ENCODE data around the gene TMEM139.

Gene TMEM139

GRCh38 chr7:143314127-143314526 is 29.4 kb downstream of the TMEM139 start:
- no peak for TF ChIP-seq EZH2 (IDR thresholded peaks at IDR 0.05)
- TF ChIP-seq FOXP2 (optimal IDR thresholded peaks at IDR 0.05; ENCODE audit: control extremely low read depth, extremely low read length, insufficient read depth) = no peak
- no peak for TF ChIP-seq POLR2AphosphoS5 (IDR thresholded peaks at IDR 0.05; ENCODE audit: borderline replicate concordance, low read depth, low read length)

DNA sequence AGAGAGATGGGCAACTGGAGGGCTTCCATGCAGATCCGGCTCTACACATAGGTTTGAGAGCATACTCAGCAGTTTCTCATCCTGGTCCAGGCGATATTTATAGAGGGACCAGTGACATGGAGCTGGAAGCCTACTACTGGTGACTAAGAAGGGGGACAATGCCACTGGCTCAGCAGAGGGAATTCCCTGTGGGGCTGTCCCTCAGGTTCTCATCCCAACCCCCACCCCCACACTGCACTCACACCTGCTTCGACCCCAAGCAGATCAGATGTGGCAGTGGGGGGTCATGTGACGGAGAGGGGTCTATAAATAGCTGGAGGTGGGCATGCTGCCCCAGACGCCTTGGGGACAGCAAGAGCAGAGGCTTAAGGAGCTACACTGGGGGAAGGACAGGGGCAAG is 31.0 kb downstream of the TMEM139 start, which contains the start of gene CLCN1:
CLCN1 (plus strand) TSS at position 336 of the 400 bp plus-strand sequence. CDS start 102 bp downstream, outside the sequence.
- Histone ChIP-seq H3K4me3 (no peak within 1 kb of the TSS), H3K9ac (ENCODE audit: insufficient read length) (no peak within 1 kb of the TSS), H3K9me3 (ENCODE audit: low read depth, low read length) (no peaks in the 10 kb centered on the region), H3K36me3 (ENCODE audit: insufficient read depth, low read length) (no peaks in the 10 kb centered on the region), H3K27ac (no peak within 1 kb of the TSS)
- TF ChIP-seq POLR2AphosphoS5 (IDR thresholded peaks at IDR 0.05; ENCODE audit: borderline replicate concordance, low read depth, low read length) = no peak
- no peak for TF ChIP-seq FOXP2 (optimal IDR thresholded peaks at IDR 0.05; ENCODE audit: control extremely low read depth, extremely low read length, insufficient read depth)
- no peak for TF ChIP-seq EZH2 (IDR thresholded peaks at IDR 0.05)
- DNase-seq (ENCODE audit: low read depth, low spot score) = no peak

More at GRCh38 chr7:143314127-143314526, 29.4 kb downstream of the TMEM139 start:
- Histone ChIP-seq H3K27ac (no peak overlapping the region), H3K36me3 (ENCODE audit: insufficient read depth, low read length) (no peaks in the 10 kb centered on the region; the same call in 1 of the 2 replicates), H3K4me3 (no peak overlapping the region), H3K9me3 (ENCODE audit: low read depth, low read length) (no peaks in the 10 kb centered on the region), H3K9ac (ENCODE audit: insufficient read length) (no peak overlapping the region)
- no peak for DNase-seq (ENCODE audit: low read depth, low spot score)

DNA sequence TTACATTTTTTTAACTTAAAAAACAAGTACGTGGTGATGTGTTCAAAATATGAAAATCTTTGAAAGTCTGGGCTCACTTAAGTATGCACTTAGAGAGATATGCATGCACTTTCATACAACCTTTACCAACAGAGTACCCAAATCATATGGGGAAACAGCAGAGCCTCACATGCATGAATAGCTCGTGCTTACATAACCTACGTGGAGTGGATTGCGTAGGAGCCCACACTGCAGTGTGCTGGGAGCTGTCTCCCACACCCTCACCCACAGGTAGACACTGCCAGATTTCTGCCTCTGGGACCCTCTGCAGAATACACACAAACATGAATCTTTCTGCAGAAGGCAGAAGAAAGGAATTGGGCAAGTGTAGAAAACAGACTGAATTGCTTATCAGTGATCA is 31.7 kb downstream of the TMEM139 start:
- Histone ChIP-seq H3K4me3 (no peak overlapping the region), H3K36me3 (ENCODE audit: insufficient read depth, low read length) (no peaks in the 10 kb centered on the region), H3K27ac (no peak overlapping the region), H3K9me3 (ENCODE audit: low read depth, low read length) (no peaks in the 10 kb centered on the region), H3K9ac (ENCODE audit: insufficient read length) (no peak overlapping the region)
- DNase-seq (ENCODE audit: low read depth, low spot score) = no peak
- no peak for TF ChIP-seq EZH2 (IDR thresholded peaks at IDR 0.05)
- no peak for TF ChIP-seq POLR2AphosphoS5 (IDR thresholded peaks at IDR 0.05; ENCODE audit: borderline replicate concordance, low read depth, low read length)
- no peak for TF ChIP-seq FOXP2 (optimal IDR thresholded peaks at IDR 0.05; ENCODE audit: control extremely low read depth, extremely low read length, insufficient read depth)

- no peak for DNase-seq (ENCODE audit: low read depth, low spot score)
- Histone ChIP-seq H3K9me3 (ENCODE audit: low read depth, low read length) (no peaks in the 10 kb centered on the region), H3K36me3 (ENCODE audit: insufficient read depth, low read length) (no peaks in the 10 kb centered on the region), H3K27ac (no peak overlapping the region), H3K4me3 (no peak overlapping the region), H3K9ac (ENCODE audit: insufficient read length) (no peak overlapping the region)
- no peak for TF ChIP-seq FOXP2 (optimal IDR thresholded peaks at IDR 0.05; ENCODE audit: control extremely low read depth, extremely low read length, insufficient read depth)
- no peak for TF ChIP-seq POLR2AphosphoS5 (IDR thresholded peaks at IDR 0.05; ENCODE audit: borderline replicate concordance, low read depth, low read length)
- no peak for TF ChIP-seq EZH2 (IDR thresholded peaks at IDR 0.05)
These were observed 33.9 kb downstream of the TMEM139 start for GRCh38 chr7:143318661-143319060.

GRCh38 chr7:143320620-143321019 is 35.9 kb downstream of the TMEM139 start:
- Histone ChIP-seq H3K9ac (ENCODE audit: insufficient read length) (no peak overlapping the region), H3K4me3 (no peak overlapping the region), H3K9me3 (ENCODE audit: low read depth, low read length) (no peaks in the 10 kb centered on the region), H3K27ac (no peak overlapping the region), H3K36me3 (ENCODE audit: insufficient read depth, low read length) (no peaks in the 10 kb centered on the region)
- DNase-seq (ENCODE audit: low read depth, low spot score) = no peak
- no peak for TF ChIP-seq EZH2 (IDR thresholded peaks at IDR 0.05)
- TF ChIP-seq FOXP2 (optimal IDR thresholded peaks at IDR 0.05; ENCODE audit: control extremely low read depth, extremely low read length, insufficient read depth) = no peak
- no peak for TF ChIP-seq POLR2AphosphoS5 (IDR thresholded peaks at IDR 0.05; ENCODE audit: borderline replicate concordance, low read depth, low read length)

DNA sequence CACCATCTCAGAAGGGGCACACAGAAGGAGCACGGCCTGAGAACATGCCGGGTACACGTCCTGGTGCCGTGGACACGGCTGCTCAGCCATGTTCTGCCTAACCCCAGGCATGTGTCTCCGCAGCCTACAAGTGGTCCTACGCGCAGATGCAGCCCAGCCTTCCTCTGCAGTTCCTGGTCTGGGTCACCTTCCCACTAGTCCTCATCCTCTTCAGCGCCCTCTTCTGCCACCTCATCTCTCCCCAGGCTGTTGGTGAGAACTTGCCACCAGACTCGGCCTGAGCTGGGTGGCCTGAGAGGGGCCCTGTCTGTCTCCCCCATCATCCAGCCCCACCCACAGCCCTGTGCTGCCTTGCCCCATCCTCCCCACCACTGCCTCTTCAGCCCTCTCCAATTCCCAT is 36.5 kb downstream of the TMEM139 start:
- H3K36me3 ChIP-seq (ENCODE audit: insufficient read depth, low read length) = no peaks in the 10 kb centered on the region
- no peak overlapping the region for H3K9ac ChIP-seq (ENCODE audit: insufficient read length)
- no peak for DNase-seq (ENCODE audit: low read depth, low spot score)
- no peak overlapping the region for H3K4me3 ChIP-seq
- no peak for TF ChIP-seq POLR2AphosphoS5 (IDR thresholded peaks at IDR 0.05; ENCODE audit: borderline replicate concordance, low read depth, low read length)
- no peak for TF ChIP-seq EZH2 (IDR thresholded peaks at IDR 0.05)
- TF ChIP-seq FOXP2 (optimal IDR thresholded peaks at IDR 0.05; ENCODE audit: control extremely low read depth, extremely low read length, insufficient read depth) = no peak
- H3K9me3 ChIP-seq (ENCODE audit: low read depth, low read length) = no peaks in the 10 kb centered on the region
- no peak overlapping the region for H3K27ac ChIP-seq

GRCh38 chr7:143321734-143322133 is 37.0 kb downstream of the TMEM139 start:
- Histone ChIP-seq H3K27ac (no peak overlapping the region), H3K9ac (ENCODE audit: insufficient read length) (no peak overlapping the region), H3K4me3 (no peak overlapping the region), H3K36me3 (ENCODE audit: insufficient read depth, low read length) (no peaks in the 10 kb centered on the region), H3K9me3 (ENCODE audit: low read depth, low read length) (no peaks in the 10 kb centered on the region)
- DNase-seq (ENCODE audit: low read depth, low spot score) = no peak
- TF ChIP-seq POLR2AphosphoS5 (IDR thresholded peaks at IDR 0.05; ENCODE audit: borderline replicate concordance, low read depth, low read length) = no peak
- no peak for TF ChIP-seq EZH2 (IDR thresholded peaks at IDR 0.05)

DNA sequence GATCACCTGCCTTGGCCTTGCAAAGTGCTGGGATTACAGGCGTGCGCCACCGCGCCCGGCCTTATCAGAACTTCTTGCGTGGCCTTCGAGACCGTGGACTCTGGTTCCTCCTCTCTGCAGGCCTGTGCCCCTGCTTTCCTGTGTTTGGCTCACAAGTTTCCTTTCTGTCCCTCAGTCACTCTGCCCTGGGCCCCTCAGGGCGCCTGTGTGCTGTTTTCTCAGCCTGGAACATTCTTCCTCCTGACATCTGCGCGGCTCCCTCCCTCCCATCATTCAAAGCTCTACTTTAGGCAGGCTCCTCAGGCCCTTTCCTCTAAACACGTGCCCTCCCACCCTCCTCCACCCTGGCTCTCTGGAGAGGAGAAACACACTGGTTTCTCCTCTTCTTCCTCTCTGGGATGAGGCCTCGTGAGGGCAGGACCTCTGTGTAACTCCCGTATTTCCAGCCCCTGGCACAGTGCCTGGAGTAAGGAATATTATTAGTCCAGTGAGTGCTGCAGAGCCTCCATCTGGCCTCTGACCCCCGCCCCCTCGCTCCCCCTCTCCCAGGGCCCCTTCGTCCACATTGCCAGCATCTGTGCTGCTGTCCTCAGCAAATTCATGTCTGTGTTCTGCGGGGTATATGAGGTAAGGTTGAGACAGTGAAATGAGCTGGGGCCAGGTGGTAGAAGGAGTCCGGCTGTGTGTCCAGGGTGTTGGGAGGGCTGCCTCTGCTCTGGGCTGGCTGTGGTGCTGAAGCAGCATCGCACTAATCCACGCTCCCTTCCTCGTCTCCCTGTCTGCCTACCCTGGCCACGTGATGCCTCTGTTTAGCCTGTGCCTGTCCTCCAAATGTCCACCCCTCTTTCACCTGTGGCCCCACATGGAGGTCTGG is 38.2 kb downstream of the TMEM139 start:
- Histone ChIP-seq H3K9ac (ENCODE audit: insufficient read length) (no peak overlapping the region), H3K27ac (no peak overlapping the region), H3K9me3 (ENCODE audit: low read depth, low read length) (no peaks in the 10 kb centered on the region), H3K4me3 (no peak overlapping the region), H3K36me3 (ENCODE audit: insufficient read depth, low read length) (no peaks in the 10 kb centered on the region)
- no peak for DNase-seq (ENCODE audit: low read depth, low spot score)
- TF ChIP-seq EZH2 (IDR thresholded peaks at IDR 0.05) (no peak), FOXP2 (optimal IDR thresholded peaks at IDR 0.05; ENCODE audit: control extremely low read depth, extremely low read length, insufficient read depth) (no peak), POLR2AphosphoS5 (IDR thresholded peaks at IDR 0.05; ENCODE audit: borderline replicate concordance, low read depth, low read length) (no peak)
